Activated CD4-positive, alpha-beta T cell treated with anti-CD3 and anti-CD28 coated beads for 4 hours (primary cell): Measurements from ENCODE around the gene CLNS1A.
"Not testable (repeated sequence)": the region's sequence is repeated elsewhere in the genome, so short reads cannot be mapped to it uniquely, and the experiment has no call there.

ENCODE experiments used
- DNase-seq, 2 donors: peaks; one replicate each; pipeline ENCODE4 v3.0.0-alpha.2; 2020

CLNS1A gene, protein sequence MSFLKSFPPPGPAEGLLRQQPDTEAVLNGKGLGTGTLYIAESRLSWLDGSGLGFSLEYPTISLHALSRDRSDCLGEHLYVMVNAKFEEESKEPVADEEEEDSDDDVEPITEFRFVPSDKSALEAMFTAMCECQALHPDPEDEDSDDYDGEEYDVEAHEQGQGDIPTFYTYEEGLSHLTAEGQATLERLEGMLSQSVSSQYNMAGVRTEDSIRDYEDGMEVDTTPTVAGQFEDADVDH

GRCh38 chr11:77637345-77638165 lies at the start of gene CLNS1A:
TSS of gene CLNS1A (minus strand) at chr11:77637794. CDS start at chr11:77637714, 80 bp downstream.
- peak; percentile 75 to 79 for DNase-seq

DNA sequence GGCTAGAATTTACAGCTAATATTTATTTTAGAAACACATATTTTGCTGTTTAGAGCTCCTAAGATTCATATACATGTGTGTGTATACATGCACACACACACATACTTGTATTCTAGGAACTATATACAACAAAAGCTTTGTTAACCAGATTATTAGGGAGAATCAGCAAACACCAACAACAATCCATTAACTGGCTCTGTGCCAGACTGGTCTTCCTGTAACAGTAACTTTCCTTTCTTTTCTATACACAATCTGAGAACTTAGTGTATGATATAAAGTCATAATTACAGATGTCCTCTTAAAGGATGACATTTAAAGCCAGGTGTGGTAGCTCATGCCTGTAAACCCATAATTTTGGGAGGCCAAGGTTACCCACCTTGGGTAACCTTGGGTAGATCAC lies 49.5 kb upstream of the CLNS1A start:
- DNase-seq = no peak

- DNase-seq = no peak
These were observed 39.5 kb upstream of the CLNS1A start for GRCh38 chr11:77677138-77677537.

DNA sequence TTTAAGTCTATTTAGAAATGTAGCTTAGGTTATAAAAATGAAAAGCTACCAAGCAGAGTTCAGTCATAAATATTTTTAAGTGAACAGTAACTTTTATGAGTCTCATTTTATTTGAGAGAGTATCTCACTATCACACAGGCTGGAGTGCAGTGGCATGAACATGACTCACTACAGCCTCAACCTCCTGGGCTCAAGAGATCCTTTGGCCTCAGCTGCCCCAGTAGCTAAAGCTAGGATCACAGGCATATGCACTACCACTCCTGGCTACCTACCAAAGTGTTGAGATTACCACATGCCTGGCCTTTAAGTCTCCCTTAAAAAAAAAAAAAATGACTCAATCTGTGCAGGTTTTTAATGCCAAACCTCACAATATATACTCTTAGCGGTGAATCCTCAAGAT lies 34.7 kb upstream of the CLNS1A start:
- no peak for DNase-seq

- DNase-seq = no peak
These were observed 32.4 kb upstream of the CLNS1A start for GRCh38 chr11:77669848-77670511.

- DNase-seq = no peak
These were observed 31.2 kb upstream of the CLNS1A start for GRCh38 chr11:77668760-77669159.

DNA sequence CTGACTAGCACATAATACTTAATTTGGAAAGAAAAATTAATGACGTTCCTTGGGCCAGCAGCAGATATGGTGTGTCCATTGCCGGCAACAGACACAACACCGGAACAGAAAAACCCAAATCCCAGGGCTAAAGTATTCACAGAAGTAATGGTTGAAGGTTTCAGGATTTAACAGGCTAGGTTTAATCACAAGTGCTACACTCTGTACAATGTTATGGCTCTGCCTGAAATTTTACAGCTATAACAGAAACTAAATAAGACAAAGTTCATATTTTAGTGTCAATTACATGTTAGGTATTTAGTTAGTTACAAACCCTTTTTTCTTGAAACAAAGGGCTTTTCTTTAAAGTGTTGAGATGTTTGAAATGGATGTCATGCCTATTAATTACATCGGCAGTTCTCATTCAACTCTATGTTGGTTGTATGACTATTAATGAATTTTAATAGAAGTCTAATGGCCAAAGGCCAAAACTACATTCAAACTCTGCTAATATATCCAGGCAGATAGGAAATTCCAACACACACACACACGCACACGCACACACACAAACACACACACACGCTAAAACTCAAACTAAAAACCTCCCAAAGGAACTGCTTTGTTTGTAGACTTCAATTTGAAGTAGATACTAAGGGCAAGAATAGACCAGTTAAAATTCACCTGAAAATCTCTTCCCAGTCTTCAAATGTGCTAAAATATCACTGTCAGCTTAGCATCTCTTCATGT lies 27.8 kb upstream of the CLNS1A start:
- DNase-seq = no peak

GRCh38 chr11:77661670-77662069 lies 24.1 kb upstream of the CLNS1A start:
- DNase-seq = no peak

DNA sequence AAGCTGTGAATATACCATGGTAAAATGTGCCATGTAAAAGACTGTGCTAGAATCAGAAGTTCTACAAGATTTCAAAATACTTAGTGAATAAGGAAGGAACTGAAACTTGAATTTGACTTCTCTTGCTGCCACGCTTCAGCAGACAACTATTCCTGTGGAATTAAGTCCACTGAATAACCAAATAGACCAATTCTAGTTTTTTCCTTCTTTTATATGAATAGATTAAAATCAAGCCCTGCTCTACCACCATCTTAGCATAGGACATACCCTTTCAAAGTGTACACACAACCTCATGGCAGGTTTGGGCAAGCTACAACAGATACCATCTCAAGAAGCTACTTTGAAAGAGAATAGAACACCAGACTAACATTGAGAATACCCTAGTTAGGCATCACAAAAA lies 23.4 kb upstream of the CLNS1A start:
- DNase-seq = no peak

- DNase-seq = no peak
These were observed 20.8 kb upstream of the CLNS1A start for GRCh38 chr11:77658213-77659013.

- DNase-seq = no peak
These were observed 18.8 kb upstream of the CLNS1A start for GRCh38 chr11:77656362-77656761.

GRCh38 chr11:77654770-77655434 lies 17.3 kb upstream of the CLNS1A start:
- DNase-seq = no peak

- DNase-seq = no peak
These were observed 12.5 kb upstream of the CLNS1A start for GRCh38 chr11:77650123-77650522.

GRCh38 chr11:77647654-77648305 lies 10.2 kb upstream of the CLNS1A start:
- no peak for DNase-seq

GRCh38 chr11:77644887-77645286 lies 7.3 kb upstream of the CLNS1A start:
- no peak for DNase-seq

DNA sequence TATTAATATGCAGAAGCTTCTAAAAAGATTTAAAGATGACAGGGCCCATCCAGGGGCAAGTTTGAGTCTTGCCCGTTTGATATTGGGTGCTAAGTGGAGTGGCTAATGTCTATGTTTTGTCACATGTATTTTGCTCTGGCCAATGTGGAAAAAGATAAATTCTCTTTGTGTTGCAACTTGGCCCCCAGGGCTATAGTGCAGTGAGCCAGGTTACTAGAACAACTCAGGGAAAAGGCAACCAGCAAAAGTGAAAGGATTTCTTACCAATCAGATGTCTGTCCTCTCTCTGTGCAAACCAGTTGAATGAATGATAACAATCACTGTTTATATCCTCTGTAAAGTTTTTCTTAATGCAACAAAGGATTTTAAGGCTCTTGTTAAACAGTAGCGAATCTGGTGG lies 4.6 kb upstream of the CLNS1A start:
- no peak for DNase-seq

DNA sequence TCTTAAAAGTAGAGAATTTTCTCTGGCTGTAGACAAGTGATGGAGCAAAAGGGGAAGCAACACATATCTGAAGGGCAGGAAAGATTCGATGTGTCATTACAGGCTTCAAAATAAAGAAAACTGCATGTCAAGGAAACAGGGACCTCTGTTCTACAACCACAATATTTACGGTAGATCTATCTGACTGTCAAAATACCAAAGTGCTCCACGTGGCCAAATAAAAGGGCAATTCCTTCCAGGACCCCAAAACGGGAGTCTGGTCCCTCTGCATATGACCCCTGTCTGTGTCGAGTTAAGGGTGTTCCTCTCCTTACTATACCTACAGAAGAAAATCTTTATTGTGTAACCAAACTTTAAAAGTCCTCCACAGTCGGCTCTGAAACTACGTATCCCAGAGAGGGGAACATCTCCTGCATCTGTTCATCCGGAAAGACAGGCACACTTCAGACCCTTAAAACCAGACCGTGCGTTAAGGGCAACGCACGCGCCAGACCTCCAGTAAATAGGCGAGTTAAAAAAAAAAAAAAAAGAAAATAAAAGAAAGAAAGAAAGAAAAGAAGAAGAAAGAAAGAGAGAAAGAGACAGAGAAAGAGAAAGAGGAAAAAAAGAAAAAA lies 756 bp downstream of the CLNS1A start:
- no peak for DNase-seq

DNA sequence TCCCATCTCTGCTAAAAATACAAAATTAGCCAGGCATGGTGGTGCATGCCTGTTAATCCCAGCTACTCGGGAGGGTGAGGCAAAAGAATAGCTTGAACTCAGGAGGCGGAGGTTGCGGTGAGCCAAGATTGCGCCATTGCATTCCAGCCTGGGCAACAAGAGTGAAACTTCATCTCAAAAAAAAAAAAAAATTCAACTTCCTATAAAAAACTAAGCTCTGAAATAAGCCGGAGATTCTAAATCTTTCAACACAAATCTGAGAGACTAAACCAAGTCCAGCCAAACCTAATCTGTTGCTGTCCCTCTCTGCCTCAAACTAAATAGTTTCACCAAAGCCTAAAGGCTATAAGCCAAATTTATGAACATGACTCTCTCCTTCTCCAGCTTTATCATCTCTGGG lies 3.7 kb downstream of the CLNS1A start:
- not testable (repeated sequence) for DNase-seq

DNA sequence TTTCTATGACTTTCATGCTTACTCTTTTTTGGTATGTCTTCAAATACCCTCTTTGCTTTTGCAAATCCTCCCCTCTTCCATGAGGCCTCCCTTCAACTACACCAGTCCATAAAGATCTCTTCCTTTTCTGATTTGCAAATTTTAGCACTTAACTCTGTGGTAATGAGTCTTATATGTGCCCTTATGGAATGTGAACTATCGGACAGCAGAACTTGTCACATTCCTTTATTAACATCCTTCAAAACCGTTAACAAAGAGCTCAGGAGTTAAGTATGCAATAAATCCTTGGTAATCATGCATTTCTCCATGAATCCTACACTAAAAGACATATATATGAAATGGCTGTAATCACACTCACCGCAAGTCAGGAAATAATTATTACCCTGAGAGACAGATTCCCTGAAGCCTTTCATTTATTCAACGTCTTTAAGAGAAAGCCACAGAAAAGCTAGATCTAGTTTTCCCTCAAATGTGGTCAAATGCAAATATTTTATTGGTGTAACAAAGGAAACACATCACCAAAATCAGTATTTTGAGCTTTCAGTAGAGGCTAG lies 7.4 kb downstream of the CLNS1A start:
- DNase-seq = no peak

DNA sequence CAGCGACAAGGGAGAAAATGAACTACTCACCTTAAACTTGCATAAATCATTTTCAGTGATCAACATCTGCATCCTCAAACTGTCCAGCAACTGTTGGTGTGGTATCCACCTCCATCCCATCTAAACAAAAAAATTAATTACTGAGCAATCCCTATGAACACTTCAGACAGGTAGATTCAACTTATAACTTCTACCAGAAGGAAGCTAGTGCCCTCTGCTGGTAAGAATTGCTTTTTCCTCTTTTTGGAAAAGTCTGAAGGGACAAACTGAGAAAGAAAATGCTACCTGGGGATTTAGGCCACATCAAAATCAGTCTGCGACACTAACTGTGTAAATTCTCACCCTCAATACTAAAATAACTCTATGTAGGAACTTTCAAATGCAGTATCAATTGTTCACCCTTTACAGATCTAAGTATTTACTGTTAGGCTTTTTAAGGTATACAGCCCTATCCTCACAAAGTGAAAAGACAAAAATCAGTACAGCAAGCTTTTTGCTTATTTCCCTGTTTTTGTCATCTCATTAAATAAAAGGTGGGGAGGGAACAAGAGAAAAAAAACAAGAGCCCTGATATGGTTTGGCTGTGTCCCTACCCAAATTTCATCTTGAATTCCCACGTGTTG lies 17.9 kb downstream of the CLNS1A start:
- DNase-seq = peak in 1 of 2 donors; percentile 25
